HT1080 (cell line): ENCODE measurements around the gene DIPK1C. TPM values are rescaled to one million over a fixed set of nuclear protein-coding genes. Genes with fewer than 3 reads are reported as not detected.
A peak's percentile ranks its signal among the peaks of the same experiment; 100 is the strongest.
"Not testable (repeated sequence)": the region's sequence is repeated elsewhere in the genome, so short reads cannot be mapped to it uniquely, and the experiment has no call there.

Source experiments
- DNase-seq: peaks from one replicate; pipeline ENCODE4 v3.0.0-alpha.2; 2015; ENCODE audit warnings: low read depth
- polyA plus RNA-seq, 2 experiments: library from polyadenylated mRNA; depleted of rRNA; stranded (reverse); fragments of >200 nt; gene quantifications; 2 replicates each; pipeline ENCODE4 v1.2.3, GENCODE V29; 2015
- total RNA-seq: library from RNA; depleted of rRNA; stranded (reverse); fragments of >200 nt; shearing (Covaris generic); gene quantifications from 2 replicates; pipeline ENCODE4 v1.2.3, GENCODE V29; 2014; rRNA removed

DIPK1C gene
- total RNA-seq = not detected in 2 replicates
- not detected in 2 replicates for polyA plus RNA-seq (2015; cell fraction: cytosol; rRNA removed)
- polyA plus RNA-seq (2015; cell fraction: nucleus; rRNA removed) = not detected in 2 replicates

GRCh38 chr18:74457043-74457724 lies at the start of gene DIPK1C:
Gene DIPK1C (minus strand): TSS chr18:74457308. CDS start chr18:74457259, 49 bp downstream.
- no peak for DNase-seq

DNA sequence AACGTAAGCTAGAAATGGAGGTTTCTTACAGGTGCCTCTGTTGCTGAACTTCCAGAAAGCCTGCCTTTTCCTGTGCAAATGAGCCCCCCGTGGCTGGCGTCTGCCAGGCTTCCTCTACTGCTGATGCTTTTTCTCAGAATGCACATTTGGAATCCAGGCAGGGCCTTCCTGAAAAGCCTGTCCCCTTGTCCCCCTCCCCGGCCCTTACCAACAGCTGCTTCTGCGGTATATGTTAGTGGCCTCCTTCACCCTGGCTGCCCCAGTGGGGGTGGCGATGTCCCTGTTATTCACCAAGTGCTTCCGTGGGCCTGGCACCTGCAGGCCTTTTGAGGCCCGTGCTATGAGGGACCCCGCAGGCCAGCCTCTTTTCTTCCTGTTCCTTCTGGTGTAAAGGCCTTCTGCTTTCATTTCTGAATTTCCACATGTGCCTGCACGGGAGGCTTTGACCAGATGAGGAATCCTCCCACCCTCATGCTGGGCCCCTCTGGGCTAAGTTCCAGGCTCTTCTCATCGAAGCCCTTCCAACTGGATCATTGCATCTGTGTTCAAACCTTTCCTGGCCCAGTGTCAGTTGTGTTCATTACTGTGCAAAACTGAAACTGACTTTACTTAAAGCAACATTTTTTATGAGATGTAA lies 49.5 kb upstream of the DIPK1C start:
- no peak for DNase-seq

DNA sequence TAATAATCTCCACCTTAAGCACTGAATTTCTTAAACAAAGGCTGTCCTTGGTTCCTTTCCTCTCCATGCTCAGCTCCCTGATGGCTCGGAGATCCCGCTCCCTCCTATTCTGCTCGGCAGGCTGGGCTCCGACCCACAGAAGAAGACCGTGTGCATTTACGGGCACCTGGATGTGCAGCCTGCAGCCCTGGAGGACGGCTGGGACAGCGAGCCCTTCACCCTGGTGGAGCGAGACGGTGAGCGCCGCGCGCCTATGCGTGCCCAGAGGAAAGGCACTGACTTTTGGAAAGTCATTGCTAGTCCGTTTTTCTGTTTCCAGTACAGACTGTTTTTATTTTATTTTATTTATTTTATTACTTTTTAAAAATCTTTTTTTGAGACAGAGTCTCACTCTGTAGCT lies 48.7 kb upstream of the DIPK1C start:
- no peak for DNase-seq

GRCh38 chr18:74503137-74503536 lies 46.0 kb upstream of the DIPK1C start:
- no peak for DNase-seq

GRCh38 chr18:74501386-74501785 lies 44.3 kb upstream of the DIPK1C start:
- no peak for DNase-seq

- not testable (repeated sequence) for DNase-seq
These were observed 43.7 kb upstream of the DIPK1C start for GRCh38 chr18:74500774-74501173.

- DNase-seq = no peak
These were observed 43.3 kb upstream of the DIPK1C start for GRCh38 chr18:74500372-74500771.

- peak; percentile 85 for DNase-seq
These were observed 42.5 kb upstream of the DIPK1C start for GRCh38 chr18:74499633-74500032.

GRCh38 chr18:74498712-74499627 lies 41.9 kb upstream of the DIPK1C start:
- peak; percentile 66 for DNase-seq

- no peak for DNase-seq
These were observed 40.7 kb upstream of the DIPK1C start for GRCh38 chr18:74497778-74498177.

DNA sequence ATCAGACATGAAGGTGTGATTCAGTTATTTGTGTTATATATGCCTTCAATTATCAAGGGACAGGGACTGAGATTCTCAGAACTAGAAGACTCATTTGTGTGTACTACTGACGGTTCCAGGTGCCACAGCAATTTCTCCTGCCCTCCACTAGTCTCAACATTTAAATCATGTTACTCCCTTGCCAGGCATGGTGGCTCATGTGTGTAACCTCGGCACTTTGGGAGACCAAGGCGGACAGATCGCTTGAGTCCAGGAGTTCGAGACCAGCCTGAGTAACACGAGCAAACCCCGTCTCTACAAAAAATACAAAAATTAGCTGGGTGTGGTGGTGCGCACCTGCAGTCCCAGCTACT lies 40.2 kb upstream of the DIPK1C start:
- DNase-seq = no peak

DNA sequence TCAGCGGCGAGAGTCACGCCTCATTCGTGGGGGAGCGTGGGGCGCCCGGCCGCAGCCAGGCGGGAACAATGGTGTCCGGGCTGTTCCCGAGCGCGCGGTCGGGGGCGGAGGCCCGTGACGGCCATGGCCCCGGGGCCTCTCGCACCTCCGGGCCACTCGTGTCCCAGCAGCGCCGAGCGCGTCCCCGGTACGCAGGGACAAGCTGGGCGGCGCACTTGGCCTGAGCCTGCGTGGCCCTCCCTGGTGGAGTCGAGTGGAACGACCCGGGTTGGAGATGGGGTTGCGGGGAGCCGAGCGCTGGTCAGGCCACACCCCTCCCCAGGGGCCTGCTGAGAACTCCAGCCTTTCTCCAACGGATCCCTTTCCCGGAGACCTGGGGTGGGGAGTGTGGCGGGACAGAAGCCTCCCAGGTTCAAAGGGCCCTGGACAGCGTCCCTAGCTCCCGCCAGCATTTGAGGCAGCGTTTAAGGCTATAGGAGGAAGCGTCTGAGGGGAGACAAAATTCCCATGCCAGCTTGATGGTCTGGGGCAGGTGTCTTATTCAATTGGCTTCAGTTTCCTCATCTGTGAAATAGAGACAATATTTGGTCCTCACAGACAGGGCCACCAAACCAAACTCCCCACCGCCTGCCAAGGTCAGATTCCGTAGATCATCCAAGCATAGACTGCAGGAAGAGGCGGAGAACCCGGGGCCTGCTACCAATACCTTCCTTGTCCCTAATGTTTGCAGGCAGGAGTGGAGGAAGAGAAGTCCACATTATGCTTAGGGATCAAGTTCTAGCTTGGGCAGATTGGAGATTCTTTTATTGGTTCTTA lies 39.6 kb upstream of the DIPK1C start:
- peak; percentile 52 for DNase-seq

DNA sequence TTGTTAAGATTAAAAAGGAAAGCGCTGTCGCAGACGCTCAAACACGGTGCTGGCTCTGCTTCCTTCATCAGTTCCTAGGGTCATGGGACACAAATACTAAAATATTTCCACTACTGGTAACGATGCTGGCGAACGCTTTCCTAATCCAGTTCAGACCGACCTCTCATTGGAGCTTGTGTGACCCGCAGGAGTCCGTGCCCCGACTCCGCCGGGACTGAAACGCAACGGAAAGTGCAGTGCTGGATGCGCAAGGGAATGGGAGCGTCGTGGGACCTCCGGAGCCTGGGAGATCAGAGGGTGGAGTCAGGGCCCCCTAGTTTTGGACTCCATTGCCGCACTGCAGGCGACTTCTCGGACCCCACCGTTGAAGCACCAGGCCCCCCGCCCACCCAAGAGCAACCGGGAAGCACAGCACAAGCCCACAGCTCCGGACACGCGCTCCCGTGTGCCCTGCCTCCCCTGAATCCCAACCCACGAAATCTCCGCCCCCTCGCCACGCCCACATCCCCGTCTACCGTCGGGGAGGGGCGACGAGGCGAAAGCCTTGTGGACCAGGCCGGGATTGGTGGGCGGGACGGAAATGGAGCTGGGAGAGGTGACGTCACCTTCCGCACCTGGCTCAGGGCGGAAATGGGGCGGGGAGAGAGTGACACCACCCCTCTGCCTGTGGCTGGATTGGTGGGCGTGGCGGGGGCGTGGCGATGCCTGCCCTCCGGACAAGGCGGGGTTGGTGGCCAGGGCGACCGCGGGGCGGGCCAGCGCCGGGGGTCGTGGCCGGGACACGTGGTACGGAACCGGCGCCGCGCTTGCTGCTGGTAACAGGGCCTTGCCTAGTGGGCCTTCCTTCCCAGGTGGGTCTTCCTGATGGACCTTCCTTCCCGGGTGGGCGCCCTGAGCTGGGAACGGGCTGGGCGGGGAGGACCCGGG lies 38.7 kb upstream of the DIPK1C start, which contains the start of gene CNDP2:
Gene CNDP2, plus strand, starts transcription at position 783 of the 927 bp plus-strand sequence. CDS start 3,611 bp downstream, outside the sequence.
- peak; percentile 98 for DNase-seq

- no peak for DNase-seq
These were observed 37.4 kb upstream of the DIPK1C start for GRCh38 chr18:74494514-74494913.

DNA sequence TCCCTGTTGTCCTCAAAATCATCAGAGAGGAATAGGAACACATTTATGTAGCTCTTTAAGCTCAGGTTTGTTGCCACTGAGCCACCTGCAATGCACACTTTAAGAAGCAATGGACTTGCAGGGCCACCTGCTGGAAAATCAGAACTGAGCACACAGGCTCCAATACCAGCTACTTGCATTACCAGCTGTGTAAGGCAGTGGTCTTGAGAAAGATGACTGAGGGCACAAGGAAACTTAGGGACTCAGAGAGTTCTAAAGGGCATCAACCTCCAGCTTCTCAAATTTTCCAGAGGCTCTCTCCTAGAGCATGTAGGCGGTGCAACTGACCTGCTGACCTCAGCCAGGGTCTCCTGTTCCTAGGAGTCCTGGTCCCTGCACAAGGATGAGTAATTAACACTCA lies 36.6 kb upstream of the DIPK1C start:
- DNase-seq = peak; percentile 53

- DNase-seq = no peak
These were observed 35.2 kb upstream of the DIPK1C start for GRCh38 chr18:74492259-74492658.

DNA sequence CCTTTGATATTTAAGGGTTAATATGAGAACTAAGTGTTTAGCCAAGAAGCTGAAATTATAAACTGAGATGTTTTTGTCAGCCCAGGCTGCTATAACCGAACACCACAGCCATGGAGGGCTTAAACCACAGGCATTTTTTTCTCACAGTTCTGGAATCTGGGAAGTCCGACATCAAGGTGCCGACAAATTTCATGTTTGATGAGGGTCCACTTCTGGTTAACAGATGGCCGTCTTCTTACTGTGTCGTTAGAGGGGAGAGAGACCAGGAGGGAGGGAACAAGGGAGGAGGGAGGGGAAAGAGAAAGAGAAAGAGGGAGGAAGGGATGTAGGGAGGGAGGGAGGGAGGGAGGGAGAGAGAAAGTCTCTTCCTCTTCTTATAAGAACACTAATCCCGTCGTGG lies 32.6 kb upstream of the DIPK1C start:
- DNase-seq = peak; percentile 61

GRCh38 chr18:74488864-74489263 lies 31.8 kb upstream of the DIPK1C start:
- no peak for DNase-seq

DNA sequence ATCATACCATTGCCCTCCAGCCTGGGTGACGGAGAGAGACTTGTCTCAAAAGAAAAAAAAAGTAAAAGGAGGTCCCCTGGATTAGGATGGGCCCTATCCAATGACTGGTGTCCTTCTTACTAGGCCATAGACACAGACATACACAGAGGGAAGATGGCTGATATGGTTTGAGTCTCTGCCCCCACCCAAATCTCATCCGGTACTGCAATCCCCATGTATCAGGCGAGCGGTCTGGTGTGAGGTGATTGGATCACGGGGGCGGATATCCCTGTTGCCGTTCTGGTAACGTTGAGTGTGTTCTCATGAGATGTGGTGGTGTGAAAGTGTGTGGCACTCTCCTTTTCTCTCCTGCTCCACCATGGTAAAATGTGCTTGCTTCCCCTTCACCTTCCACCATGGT lies 31.2 kb upstream of the DIPK1C start:
- DNase-seq = no peak
